ENCODE data around the gene CRABP1. TPM values are rescaled to one million over a fixed set of nuclear protein-coding genes. Genes with fewer than 3 reads are reported as not detected.

Gene CRABP1
- total RNA-seq, 4 donors from 2014 or later, result 0.84 to 8.9 (median 2.0) TPM; not detected in 1

DNA sequence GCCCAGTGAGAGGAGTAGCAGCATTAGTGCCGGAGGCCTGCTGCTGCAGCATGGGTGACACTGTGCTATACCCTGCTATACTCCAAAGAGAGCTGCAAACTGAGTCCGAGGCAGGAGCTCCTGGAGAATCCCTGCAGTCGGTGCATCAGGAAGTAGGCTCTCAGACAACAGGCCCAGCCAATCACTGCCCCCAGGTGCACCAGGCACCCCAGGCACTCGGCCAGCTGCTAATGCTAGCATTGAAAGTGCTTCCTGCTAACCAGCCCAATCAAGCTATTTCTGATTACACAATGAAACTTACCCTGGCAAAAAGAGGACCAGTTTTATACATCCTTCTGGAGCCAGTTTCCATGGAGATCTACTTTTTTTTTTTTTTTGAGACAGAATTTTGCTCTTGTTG lies 52.3 kb downstream of the CRABP1 start:
- DNase-seq (ENCODE audit: low spot score in 2 of 2), result peak in 1 of 2 donors; percentile 61
- TF ChIP-seq POLR2A (IDR thresholded peaks at IDR 0.05), result no peak
- TF ChIP-seq, protein P1, sequence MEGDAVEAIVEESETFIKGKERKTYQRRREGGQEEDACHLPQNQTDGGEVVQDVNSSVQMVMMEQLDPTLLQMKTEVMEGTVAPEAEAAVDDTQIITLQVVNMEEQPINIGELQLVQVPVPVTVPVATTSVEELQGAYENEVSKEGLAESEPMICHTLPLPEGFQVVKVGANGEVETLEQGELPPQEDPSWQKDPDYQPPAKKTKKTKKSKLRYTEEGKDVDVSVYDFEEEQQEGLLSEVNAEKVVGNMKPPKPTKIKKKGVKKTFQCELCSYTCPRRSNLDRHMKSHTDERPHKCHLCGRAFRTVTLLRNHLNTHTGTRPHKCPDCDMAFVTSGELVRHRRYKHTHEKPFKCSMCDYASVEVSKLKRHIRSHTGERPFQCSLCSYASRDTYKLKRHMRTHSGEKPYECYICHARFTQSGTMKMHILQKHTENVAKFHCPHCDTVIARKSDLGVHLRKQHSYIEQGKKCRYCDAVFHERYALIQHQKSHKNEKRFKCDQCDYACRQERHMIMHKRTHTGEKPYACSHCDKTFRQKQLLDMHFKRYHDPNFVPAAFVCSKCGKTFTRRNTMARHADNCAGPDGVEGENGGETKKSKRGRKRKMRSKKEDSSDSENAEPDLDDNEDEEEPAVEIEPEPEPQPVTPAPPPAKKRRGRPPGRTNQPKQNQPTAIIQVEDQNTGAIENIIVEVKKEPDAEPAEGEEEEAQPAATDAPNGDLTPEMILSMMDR (IDR thresholded peaks at IDR 0.05), result no peak
- no peak overlapping the region for H3K4me3 ChIP-seq (ENCODE audit: low read depth, poor library complexity, severe bottlenecking)
- WGBS, 2 donors, result 62 to 74% methylated on average over 4 of the region's 4 CpGs
- intact Hi-C loops (cut with DNase I; ENCODE audit: low total_unique reads), result no loop called here

- TF ChIP-seq POLR2A (IDR thresholded peaks at IDR 0.05), result no peak
- TF ChIP-seq, protein P1 (IDR thresholded peaks at IDR 0.05), result no peak
- no peak overlapping the region for H3K4me3 ChIP-seq (ENCODE audit: low read depth, poor library complexity, severe bottlenecking)
- peak in 1 of 2 donors; percentile 21 for DNase-seq (ENCODE audit: low spot score in 2 of 2)
- intact Hi-C loops (cut with DNase I; ENCODE audit: low total_unique reads), result no loop called here
- WGBS, 2 donors, result 73 to 96% methylated on average over 1 of the region's 1 CpG
Measured at GRCh38 chr15:78393137-78393536, 53.0 kb downstream of the CRABP1 start.

- 82 to 96% methylated on average over 3 of the region's 3 CpGs for WGBS, 2 donors
- no peak for DNase-seq (ENCODE audit: low spot score in 2 of 2)
- TF ChIP-seq, protein P1 (IDR thresholded peaks at IDR 0.05), result no peak
- TF ChIP-seq POLR2A (IDR thresholded peaks at IDR 0.05), result no peak
- intact Hi-C loops (cut with DNase I; ENCODE audit: low total_unique reads), result no loop called here
- H3K4me3 ChIP-seq (ENCODE audit: low read depth, poor library complexity, severe bottlenecking), result no peak overlapping the region
Measured at GRCh38 chr15:78394026-78394425, 53.9 kb downstream of the CRABP1 start.

GRCh38 chr15:78394981-78395616 lies 54.9 kb downstream of the CRABP1 start:
- WGBS, 2 donors, result 67 to 74% methylated on average over 13 of the region's 13 CpGs
- intact Hi-C loops (cut with DNase I; ENCODE audit: low total_unique reads), result no loop called here
- DNase-seq (ENCODE audit: low spot score in 2 of 2), result peak in 1 of 2 donors; percentile 68
- no peak for TF ChIP-seq POLR2A (IDR thresholded peaks at IDR 0.05)
- TF ChIP-seq, protein P1 (IDR thresholded peaks at IDR 0.05), result no peak
- H3K4me3 ChIP-seq (ENCODE audit: low read depth, poor library complexity, severe bottlenecking), result no peak overlapping the region

- TF ChIP-seq, protein P1 (IDR thresholded peaks at IDR 0.05), result no peak
- no peak for TF ChIP-seq POLR2A (IDR thresholded peaks at IDR 0.05)
- intact Hi-C loops (cut with DNase I; ENCODE audit: low total_unique reads), result no loop called here
- WGBS, 2 donors, result 86 to 95% methylated on average over 9 of the region's 9 CpGs
- no peak overlapping the region for H3K4me3 ChIP-seq (ENCODE audit: low read depth, poor library complexity, severe bottlenecking)
- peak in 1 of 2 donors; percentile 57 for DNase-seq (ENCODE audit: low spot score in 2 of 2)
Measured at GRCh38 chr15:78396186-78396814, 56.1 kb downstream of the CRABP1 start.

Data from lower leg skin (tissue), 4 donors.